ENCODE results near the gene WNT6. TPM values are rescaled to one million over a fixed set of nuclear protein-coding genes. Genes with fewer than 3 reads are reported as not detected.

Gene WNT6
- total RNA-seq, 1 donor from 2014 or later: not detected

Other genes with a start within 250 kb of the WNT6 start
- 61.8 and 64.4 TPM in 2 replicates for gene ZNF142, start 200.2 kb upstream of the WNT6 start, total RNA-seq
- 85.1 and 85.3 TPM in 2 replicates for gene BCS1L, start 200.1 kb upstream of the WNT6 start, total RNA-seq
- gene RNF25, start 187.8 kb upstream of the WNT6 start, total RNA-seq: 29.1 and 31.6 TPM in 2 replicates
- 15.9 TPM in 2 replicates for gene STK36, start 187.7 kb upstream of the WNT6 start, total RNA-seq
- 70.6 and 78.3 TPM in 2 replicates for gene TTLL4, start 149.0 kb upstream of the WNT6 start, total RNA-seq
- gene CYP27A1, start 77.7 kb upstream of the WNT6 start, total RNA-seq: 0.24 and 0.39 TPM in 2 replicates
- gene PRKAG3, start 28.0 kb upstream of the WNT6 start, total RNA-seq: not detected in 2 replicates
- 0.10 and 0.18 TPM in 2 replicates for gene WNT10A, start 21.0 kb downstream of the WNT6 start, total RNA-seq
- not detected in 2 replicates for gene CDK5R2, start 99.9 kb downstream of the WNT6 start, total RNA-seq
- gene FEV, start 125.4 kb downstream of the WNT6 start, total RNA-seq: not detected in 2 replicates
- gene CRYBA2, start 133.6 kb downstream of the WNT6 start, total RNA-seq: 0.36 TPM in 1 of 2 replicates, not detected in the other
- gene CFAP65, start 181.7 kb downstream of the WNT6 start, total RNA-seq: not detected in 2 replicates
- not detected in 2 replicates for gene IHH, start 201.1 kb downstream of the WNT6 start, total RNA-seq

Measured in activated T-helper 1 cell treated with anti-CD3 and anti-CD28 coated beads, Interleukin-12 subunit alpha, Interleukin-12 subunit beta, Interleukin-2, Interleukin-4 antibody, amounts not matched to agents 30 ng/mL and 10 ng/mL and 1 ng/mL, durations not matched to agents 14 hours and 24 hours and 36 hours (primary cell).